ENCODE measurements around the gene TM4SF5.

GRCh38 chr17:4806456-4806776 is 34.7 kb downstream of the TM4SF5 start:
- TF ChIP-seq POLR2A (IDR thresholded peaks at IDR 0.05), result no peak
- TF ChIP-seq, protein P1, sequence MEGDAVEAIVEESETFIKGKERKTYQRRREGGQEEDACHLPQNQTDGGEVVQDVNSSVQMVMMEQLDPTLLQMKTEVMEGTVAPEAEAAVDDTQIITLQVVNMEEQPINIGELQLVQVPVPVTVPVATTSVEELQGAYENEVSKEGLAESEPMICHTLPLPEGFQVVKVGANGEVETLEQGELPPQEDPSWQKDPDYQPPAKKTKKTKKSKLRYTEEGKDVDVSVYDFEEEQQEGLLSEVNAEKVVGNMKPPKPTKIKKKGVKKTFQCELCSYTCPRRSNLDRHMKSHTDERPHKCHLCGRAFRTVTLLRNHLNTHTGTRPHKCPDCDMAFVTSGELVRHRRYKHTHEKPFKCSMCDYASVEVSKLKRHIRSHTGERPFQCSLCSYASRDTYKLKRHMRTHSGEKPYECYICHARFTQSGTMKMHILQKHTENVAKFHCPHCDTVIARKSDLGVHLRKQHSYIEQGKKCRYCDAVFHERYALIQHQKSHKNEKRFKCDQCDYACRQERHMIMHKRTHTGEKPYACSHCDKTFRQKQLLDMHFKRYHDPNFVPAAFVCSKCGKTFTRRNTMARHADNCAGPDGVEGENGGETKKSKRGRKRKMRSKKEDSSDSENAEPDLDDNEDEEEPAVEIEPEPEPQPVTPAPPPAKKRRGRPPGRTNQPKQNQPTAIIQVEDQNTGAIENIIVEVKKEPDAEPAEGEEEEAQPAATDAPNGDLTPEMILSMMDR (IDR thresholded peaks at IDR 0.05), result no peak
